OCI-LY1 (cell line): ENCODE measurements around the gene SNRNP48.

Experiments
- H2AFZ ChIP-seq: fragments of 200-600 bp; sonication (generic), shearing (Covaris generic); 2 replicates; pipeline ENCODE4 v1.6.0; 2014; ENCODE audit warnings: antibody characterized with exemption, mild to moderate bottlenecking, low read length
- H3F3A ChIP-seq: fragments of 200-600 bp; sonication (generic), shearing (Covaris generic); 2 replicates; pipeline ENCODE4 v1.6.0; 2014; ENCODE audit warnings: mild to moderate bottlenecking, antibody characterized with exemption, low read length, moderate library complexity; ENCODE audit not compliant: insufficient read depth
- H3K27ac ChIP-seq: fragments of 200-600 bp; sonication (generic); 2 replicates; pipeline ENCODE4 v1.5.1; 2014; ENCODE audit warnings: low read length, mixed run types, mild to moderate bottlenecking, low read depth; ENCODE audit not compliant: poor library complexity, severe bottlenecking
- H3K27me3 ChIP-seq: fragments of 200-600 bp; sonication (generic); 2 replicates; pipeline ENCODE4 v1.6.0; 2014; ENCODE audit warnings: antibody characterized with exemption, mild to moderate bottlenecking, low read length, moderate library complexity; ENCODE audit not compliant: insufficient read depth
- H3K36me3 ChIP-seq: fragments of 200-600 bp; sonication (generic); 2 replicates; pipeline ENCODE4 v1.6.1; 2014; ENCODE audit warnings: mild to moderate bottlenecking, antibody characterized with exemption, low read length, moderate library complexity, mixed read lengths; ENCODE audit not compliant: insufficient read depth
- H3K4me1 ChIP-seq: fragments of 200-600 bp; sonication (generic); 2 replicates; pipeline ENCODE4 v1.5.1; 2014; ENCODE audit warnings: mild to moderate bottlenecking, low read length, moderate library complexity; ENCODE audit not compliant: insufficient read depth, severe bottlenecking
- H3K4me2 ChIP-seq: fragments of 200-600 bp; sonication (generic), shearing (Covaris generic); 2 replicates; pipeline ENCODE4 v1.6.1; 2014; ENCODE audit warnings: low read length
- H3K4me3 ChIP-seq: fragments of 200-600 bp; sonication (generic); 2 replicates; pipeline ENCODE4 v1.5.1; 2014; ENCODE audit warnings: low read length, low read depth, mild to moderate bottlenecking, mixed read lengths; ENCODE audit not compliant: poor library complexity, severe bottlenecking
- H3K79me2 ChIP-seq: fragments of 200-600 bp; shearing (Covaris generic); 2 replicates; pipeline ENCODE4 v1.6.1; 2016; ENCODE audit warnings: mixed run types, low read length, mixed read lengths; ENCODE audit not compliant: insufficient read depth
- H3K9ac ChIP-seq: fragments of 200-600 bp; sonication (generic), shearing (Covaris generic); 2 replicates; pipeline ENCODE4 v1.6.1; 2014; ENCODE audit warnings: mild to moderate bottlenecking, low read length, mixed read lengths
- H3K9me2 ChIP-seq: fragments of 200-600 bp; sonication (generic), shearing (Covaris generic); 2 replicates; pipeline ENCODE4 v1.6.1; 2014; ENCODE audit warnings: low read depth, mild to moderate bottlenecking, low read length, mixed read lengths
- H3K9me3 ChIP-seq: fragments of 200-600 bp; shearing (Covaris generic); 2 replicates; pipeline ENCODE4 v1.6.1; 2014; ENCODE audit warnings: low read length, mixed read lengths
- H4K20me1 ChIP-seq: fragments of 200-600 bp; sonication (generic), shearing (Covaris generic); 2 replicates; pipeline ENCODE4 v1.6.0; 2016; ENCODE audit warnings: mild to moderate bottlenecking, low read length; ENCODE audit not compliant: insufficient read depth
- EZH2 ChIP-seq: fragments of 200-600 bp; sonication (generic), shearing (Covaris generic); IDR thresholded peaks from 2 replicates; pipeline ENCODE4 v1.8.0; 2017; ENCODE audit warnings: borderline replicate concordance, mixed run types, mild to moderate bottlenecking, antibody characterized with exemption, low read length, moderate library complexity, mixed read lengths
- TF ChIP-seq, protein P1 (sequence below): fragments of 200-600 bp; sonication (generic), shearing (Covaris generic); IDR thresholded peaks from 2 replicates; pipeline ENCODE4 v1.5.1; 2017; ENCODE audit warnings: mild to moderate bottlenecking, antibody characterized with exemption, low read length, moderate library complexity, mixed read lengths

Gene SNRNP48

GRCh38 chr6:7559196-7559595 lies 30.8 kb upstream of the SNRNP48 start:
- Histone ChIP-seq H3K9ac (no peak overlapping the region), H3K4me1 (no peaks in the 10 kb centered on the region), H3K9me2 (no peaks in the 10 kb centered on the region), H3K4me2 (no peak overlapping the region), H3K4me3 (no peak overlapping the region), H3K79me2 (no peaks in the 10 kb centered on the region), H4K20me1 (no peaks in the 10 kb centered on the region), H3F3A (no peaks in the 10 kb centered on the region), H2AFZ (no peak overlapping the region), H3K36me3 (no peaks in the 10 kb centered on the region), H3K27me3 (no peaks in the 10 kb centered on the region), H3K27ac (no peak overlapping the region), H3K9me3 (no peaks in the 10 kb centered on the region)
- no peak for TF ChIP-seq EZH2
- TF ChIP-seq, protein P1, sequence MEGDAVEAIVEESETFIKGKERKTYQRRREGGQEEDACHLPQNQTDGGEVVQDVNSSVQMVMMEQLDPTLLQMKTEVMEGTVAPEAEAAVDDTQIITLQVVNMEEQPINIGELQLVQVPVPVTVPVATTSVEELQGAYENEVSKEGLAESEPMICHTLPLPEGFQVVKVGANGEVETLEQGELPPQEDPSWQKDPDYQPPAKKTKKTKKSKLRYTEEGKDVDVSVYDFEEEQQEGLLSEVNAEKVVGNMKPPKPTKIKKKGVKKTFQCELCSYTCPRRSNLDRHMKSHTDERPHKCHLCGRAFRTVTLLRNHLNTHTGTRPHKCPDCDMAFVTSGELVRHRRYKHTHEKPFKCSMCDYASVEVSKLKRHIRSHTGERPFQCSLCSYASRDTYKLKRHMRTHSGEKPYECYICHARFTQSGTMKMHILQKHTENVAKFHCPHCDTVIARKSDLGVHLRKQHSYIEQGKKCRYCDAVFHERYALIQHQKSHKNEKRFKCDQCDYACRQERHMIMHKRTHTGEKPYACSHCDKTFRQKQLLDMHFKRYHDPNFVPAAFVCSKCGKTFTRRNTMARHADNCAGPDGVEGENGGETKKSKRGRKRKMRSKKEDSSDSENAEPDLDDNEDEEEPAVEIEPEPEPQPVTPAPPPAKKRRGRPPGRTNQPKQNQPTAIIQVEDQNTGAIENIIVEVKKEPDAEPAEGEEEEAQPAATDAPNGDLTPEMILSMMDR: no peak

DNA sequence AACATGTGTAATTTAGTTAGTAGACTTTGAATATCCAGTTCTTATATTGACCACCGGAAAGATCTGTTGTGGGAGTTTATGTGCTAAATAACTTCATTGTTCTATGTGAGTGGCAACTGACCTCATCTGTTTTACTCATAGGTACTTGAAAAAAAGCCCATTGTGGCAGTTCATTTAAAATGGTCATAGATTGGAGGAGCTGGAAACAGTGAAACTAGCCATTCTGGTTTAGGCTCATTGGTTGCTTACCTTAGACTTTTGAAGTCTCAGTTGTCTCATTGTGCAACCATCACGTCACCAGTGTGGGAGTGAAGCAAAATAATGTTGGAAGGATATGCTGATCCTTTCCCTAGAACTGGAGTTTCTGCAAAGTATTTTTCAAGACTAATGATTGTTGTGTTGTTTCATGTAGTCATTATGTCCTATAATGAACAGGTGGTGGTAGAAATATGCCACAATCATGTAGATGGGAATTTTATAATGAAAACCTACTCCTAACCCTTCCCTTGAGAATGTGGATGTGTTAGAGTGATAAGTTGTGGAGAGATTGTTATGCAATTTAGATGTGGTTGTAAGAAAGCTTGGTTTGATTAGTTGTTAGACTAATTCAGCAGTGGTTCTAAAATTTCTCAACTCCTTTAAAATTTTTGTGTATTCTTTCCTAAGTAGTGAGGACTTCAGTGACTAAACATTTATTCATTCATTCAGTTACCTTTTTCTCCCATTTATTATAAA lies 30.2 kb upstream of the SNRNP48 start:
- TF ChIP-seq EZH2: no peak
- TF ChIP-seq, protein P1: no peak
- Histone ChIP-seq H3F3A (no peaks in the 10 kb centered on the region), H3K4me3 (no peak overlapping the region), H3K27me3 (no peaks in the 10 kb centered on the region), H2AFZ (no peak overlapping the region), H3K27ac (no peak overlapping the region), H3K9me2 (no peaks in the 10 kb centered on the region), H3K9ac (no peak overlapping the region), H4K20me1 (no peaks in the 10 kb centered on the region), H3K79me2 (no peaks in the 10 kb centered on the region), H3K4me2 (no peak overlapping the region), H3K4me1 (no peaks in the 10 kb centered on the region), H3K36me3 (no peaks in the 10 kb centered on the region), H3K9me3 (no peaks in the 10 kb centered on the region)

DNA sequence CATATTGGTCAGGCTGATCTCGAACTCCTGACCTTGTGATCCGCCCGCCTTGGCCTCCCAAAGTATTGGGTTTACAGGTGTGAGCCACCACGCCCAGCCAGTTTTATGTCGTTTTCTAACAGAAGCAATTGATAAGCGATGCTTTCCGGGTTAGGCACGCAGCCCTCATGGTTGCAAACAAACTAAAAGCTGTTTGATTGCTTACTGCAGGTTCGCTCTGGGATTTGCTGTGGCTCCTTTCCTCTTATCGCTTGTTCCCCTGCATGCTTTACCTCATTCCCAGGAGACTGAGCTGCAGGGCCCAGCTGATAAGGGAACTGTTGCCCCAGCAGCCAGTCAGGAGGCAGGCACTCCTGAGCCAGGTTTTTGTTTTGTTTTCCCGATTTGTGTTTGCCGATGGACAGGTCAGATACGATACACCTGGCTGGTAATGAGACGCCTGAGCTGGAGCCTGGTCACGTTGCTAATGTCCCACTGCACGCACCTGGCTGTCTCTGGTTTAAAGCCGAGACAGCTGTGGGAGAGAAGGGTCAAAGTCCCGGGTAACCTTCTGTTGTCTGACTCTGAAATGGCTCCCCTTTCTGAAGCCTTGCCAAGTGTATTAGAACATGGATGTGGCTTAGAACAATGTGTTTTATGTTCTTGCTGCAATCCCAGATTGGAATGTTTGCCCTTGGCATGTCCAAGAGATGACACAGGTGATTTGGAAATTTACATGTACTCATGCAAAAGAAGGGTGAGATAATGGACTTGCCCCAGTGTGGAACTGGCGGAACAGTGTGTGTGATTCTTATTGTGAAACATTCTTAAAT lies 28.6 kb upstream of the SNRNP48 start:
- Histone ChIP-seq H2AFZ (no peak overlapping the region), H3K9ac (no peak overlapping the region), H3K4me3 (no peak overlapping the region), H3K27ac (no peak overlapping the region), H3K4me1 (no peaks in the 10 kb centered on the region), H3K9me3 (no peaks in the 10 kb centered on the region), H3K79me2 (no peaks in the 10 kb centered on the region), H3K36me3 (no peaks in the 10 kb centered on the region), H3K4me2 (no peak overlapping the region), H3K27me3 (no peaks in the 10 kb centered on the region), H3K9me2 (no peaks in the 10 kb centered on the region), H3F3A (no peaks in the 10 kb centered on the region), H4K20me1 (no peaks in the 10 kb centered on the region)
- TF ChIP-seq EZH2: no peak
- TF ChIP-seq, protein P1: no peak
